ES-I3 (cell line): ENCODE data around the gene NAP1L4.

ENCODE experiments used
- H3K36me3 ChIP-seq: 2 replicates; pipeline ENCODE4 v1.6.1; 2013; ENCODE audit warnings: mild to moderate bottlenecking, low read length, control low read depth, moderate library complexity; ENCODE audit not compliant: insufficient read depth
- H3K4me1 ChIP-seq: 2 replicates; pipeline ENCODE4 v1.6.1; 2013; ENCODE audit warnings: mild to moderate bottlenecking, control low read depth, low read length; ENCODE audit not compliant: insufficient read depth
- H3K9ac ChIP-seq: 2 replicates; pipeline ENCODE4 v1.6.1; 2013; ENCODE audit warnings: low read depth, mild to moderate bottlenecking, low read length, moderate library complexity
- H3K9me3 ChIP-seq: 2 replicates; pipeline ENCODE4 v1.6.1; 2013; ENCODE audit warnings: mild to moderate bottlenecking, low read length, moderate library complexity; ENCODE audit not compliant: control insufficient read depth, insufficient read depth

Gene NAP1L4

GRCh38 chr11:2991452-2992233 lies 486 bp downstream of the NAP1L4 start:
- Histone ChIP-seq H3K4me1 (peaks cover 14% of the 10 kb centered on the region), H3K9ac (peak overlapping the region; percentile 79), H3K36me3 (no peaks in the 10 kb centered on the region), H3K9me3 (no peaks in the 10 kb centered on the region)

- Histone ChIP-seq H3K9me3 (no peaks in the 10 kb centered on the region), H3K4me1 (peaks cover 14% of the 10 kb centered on the region), H3K36me3 (no peaks in the 10 kb centered on the region), H3K9ac (peak overlapping the region; percentile 79)
Measured at GRCh38 chr11:2990617-2991451, 1.3 kb downstream of the NAP1L4 start.

GRCh38 chr11:2989551-2989950 lies 2.6 kb downstream of the NAP1L4 start:
- H3K4me1 ChIP-seq = peaks cover 14% of the 10 kb centered on the region
- H3K9ac ChIP-seq = peak overlapping the region; percentile 21; the same call in 1 of the 2 replicates
- no peaks in the 10 kb centered on the region for H3K36me3 ChIP-seq

GRCh38 chr11:2989006-2989405 lies 3.1 kb downstream of the NAP1L4 start:
- H3K9ac ChIP-seq = peak overlapping the region; percentile 21; the same call in 1 of the 2 replicates
- H3K36me3 ChIP-seq = no peaks in the 10 kb centered on the region
- peaks cover 14% of the 10 kb centered on the region for H3K4me1 ChIP-seq
- no peaks in the 10 kb centered on the region for H3K9me3 ChIP-seq

More at GRCh38 chr11:2989551-2989950, 2.6 kb downstream of the NAP1L4 start:
- H3K9me3 ChIP-seq = no peaks in the 10 kb centered on the region

- no peaks in the 10 kb centered on the region for H3K36me3 ChIP-seq
- no peaks in the 10 kb centered on the region for H3K9me3 ChIP-seq
- H3K4me1 ChIP-seq = peaks cover 14% of the 10 kb centered on the region
- H3K9ac ChIP-seq = no peak overlapping the region
Measured at GRCh38 chr11:2987881-2988861, 4.0 kb downstream of the NAP1L4 start.

- Histone ChIP-seq H3K36me3 (peaks cover 2% of the 10 kb centered on the region; the same call in 1 of the 2 replicates), H3K9ac (no peak overlapping the region), H3K4me1 (peaks cover 4% of the 10 kb centered on the region), H3K9me3 (no peaks in the 10 kb centered on the region)
Measured at GRCh38 chr11:2983908-2984307, 8.2 kb downstream of the NAP1L4 start.

GRCh38 chr11:2982214-2982613 lies 9.9 kb downstream of the NAP1L4 start:
- Histone ChIP-seq H3K36me3 (peaks cover 15% of the 10 kb centered on the region; the same call in 1 of the 2 replicates), H3K4me1 (no peaks in the 10 kb centered on the region), H3K9me3 (no peaks in the 10 kb centered on the region), H3K9ac (no peak overlapping the region)

GRCh38 chr11:2981130-2981529 lies 11.0 kb downstream of the NAP1L4 start:
- no peaks in the 10 kb centered on the region for H3K4me1 ChIP-seq
- no peaks in the 10 kb centered on the region for H3K9me3 ChIP-seq
- H3K36me3 ChIP-seq = peaks cover 21% of the 10 kb centered on the region; the same call in 1 of the 2 replicates
- no peak overlapping the region for H3K9ac ChIP-seq

- Histone ChIP-seq H3K4me1 (no peaks in the 10 kb centered on the region), H3K36me3 (peaks cover 28% of the 10 kb centered on the region), H3K9ac (no peak overlapping the region), H3K9me3 (no peaks in the 10 kb centered on the region)
Measured at GRCh38 chr11:2980168-2980840, 11.8 kb downstream of the NAP1L4 start.

GRCh38 chr11:2977113-2977512 lies 15.0 kb downstream of the NAP1L4 start:
- H3K9me3 ChIP-seq = no peaks in the 10 kb centered on the region
- H3K9ac ChIP-seq = no peak overlapping the region
- no peaks in the 10 kb centered on the region for H3K4me1 ChIP-seq
- peaks cover 56% of the 10 kb centered on the region for H3K36me3 ChIP-seq

- peaks cover 62% of the 10 kb centered on the region for H3K36me3 ChIP-seq
- H3K9me3 ChIP-seq = no peaks in the 10 kb centered on the region
- H3K9ac ChIP-seq = no peak overlapping the region
- no peaks in the 10 kb centered on the region for H3K4me1 ChIP-seq
Measured at GRCh38 chr11:2976294-2977063, 15.7 kb downstream of the NAP1L4 start.

GRCh38 chr11:2975594-2975993 lies 16.5 kb downstream of the NAP1L4 start:
- H3K4me1 ChIP-seq = no peaks in the 10 kb centered on the region
- no peak overlapping the region for H3K9ac ChIP-seq
- H3K36me3 ChIP-seq = peaks cover 70% of the 10 kb centered on the region
- H3K9me3 ChIP-seq = no peaks in the 10 kb centered on the region

- H3K4me1 ChIP-seq = no peaks in the 10 kb centered on the region
- peaks cover 84% of the 10 kb centered on the region for H3K36me3 ChIP-seq
- H3K9ac ChIP-seq = no peak overlapping the region
- no peaks in the 10 kb centered on the region for H3K9me3 ChIP-seq
Measured at GRCh38 chr11:2974272-2974671, 17.9 kb downstream of the NAP1L4 start.
